HepG2 (cell line): ENCODE measurements around the gene WFDC12.

Experiments used
- CTCF ChIP-seq: sonication (generic); formaldehyde crosslinking; IDR thresholded peaks from 2 replicates; pipeline ENCODE4 v1.5.0; 2020; ENCODE audit warnings: mild to moderate bottlenecking, missing genetic modification reagents, moderate library complexity
- FOXP4 ChIP-seq: sonication (generic); formaldehyde crosslinking; IDR thresholded peaks from 2 replicates; pipeline ENCODE4 v1.4.0; 2020; ENCODE audit warnings: missing genetic modification reagents
- MEIS1 ChIP-seq: sonication (generic); formaldehyde crosslinking; IDR thresholded peaks from 2 replicates; pipeline ENCODE4 v1.9.0; 2021; ENCODE audit warnings: mild to moderate bottlenecking, missing genetic modification reagents, moderate library complexity, borderline replicate concordance
- PRDM15 ChIP-seq: sonication (generic); formaldehyde crosslinking; IDR thresholded peaks from 2 replicates; pipeline ENCODE4 v1.4.0; 2020; ENCODE audit warnings: missing genetic modification reagents
- REST ChIP-seq, 2 experiments: IDR thresholded peaks; 2 replicates each; pipeline ENCODE4 v1.6.1; 2011 to 2012; ENCODE audit warnings: low read length in 2 of 2, borderline replicate concordance in 1 of 2, low read depth in 1 of 2, mild to moderate bottlenecking in 1 of 2, moderate library complexity in 1 of 2
- STAT5B ChIP-seq: sonication (generic); formaldehyde crosslinking; IDR thresholded peaks from 2 replicates; pipeline ENCODE4 v1.4.0; 2020; ENCODE audit warnings: missing genetic modification reagents
- ZFP41 ChIP-seq: sonication (generic); formaldehyde crosslinking; IDR thresholded peaks from 2 replicates; pipeline ENCODE4 v1.4.0; 2020; ENCODE audit warnings: mild to moderate bottlenecking, missing genetic modification reagents, borderline replicate concordance
- ZSCAN31 ChIP-seq: sonication (generic); formaldehyde crosslinking; IDR thresholded peaks from 2 replicates; pipeline ENCODE4 v1.5.0; 2020; ENCODE audit warnings: low read depth, mild to moderate bottlenecking, missing genetic modification reagents

- TF ChIP-seq FOXP4 (CRISPR knock-in tag) (no peak), MEIS1 (no peak), PRDM15 (no peak), STAT5B (CRISPR knock-in tag) (no peak), ZSCAN31 (CRISPR knock-in tag) (no peak), CTCF (CRISPR knock-in tag) (no peak), ZFP41 (CRISPR knock-in tag) (no peak), REST (IDR thresholded peaks at IDR 0.05; ENCODE audit: borderline replicate concordance in 1 of 2, low read depth in 1 of 2, low read length in 2 of 2) (no peak)
Observed at GRCh38 chr20:45115386-45115774, 8.9 kb downstream of the WFDC12 start.
